ENCODE data around the gene TSKU.

Gene TSKU

DNA sequence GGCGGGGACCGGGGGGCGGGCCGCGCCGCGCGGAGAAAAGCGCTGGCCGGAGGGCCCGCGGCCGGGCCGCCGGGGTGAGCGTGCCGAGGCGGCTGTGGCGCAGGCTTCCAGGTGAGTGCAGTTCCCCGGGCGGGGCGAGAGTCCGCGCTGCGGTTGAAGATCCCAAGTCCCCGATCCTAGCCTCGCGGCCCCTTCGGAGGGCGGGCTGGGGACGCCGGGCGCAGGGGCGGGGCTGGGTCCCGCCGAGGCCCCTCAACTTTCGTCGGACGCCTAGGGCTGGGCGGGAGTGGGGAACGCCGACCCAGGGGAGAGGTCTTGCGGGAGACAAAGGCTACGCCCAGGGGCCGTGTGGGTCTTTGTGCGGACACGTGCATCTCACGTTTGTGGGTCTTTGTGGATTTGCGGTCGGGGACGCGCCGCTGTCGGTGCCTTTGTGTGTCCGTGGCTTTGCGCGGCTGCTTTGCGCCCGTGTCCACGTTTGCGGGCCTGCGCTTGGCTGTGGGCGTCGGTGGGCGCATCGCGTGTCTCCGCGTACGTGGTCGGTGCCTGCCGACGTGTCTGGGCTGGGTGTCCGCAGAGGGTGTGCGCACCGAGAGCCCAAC lies at the start of gene TSKU:
TSKU (plus strand) TSS at position 63 of the 602 bp plus-strand sequence. CDS start 12,261 bp downstream, outside the sequence.
- no peak for DNase-seq

DNA sequence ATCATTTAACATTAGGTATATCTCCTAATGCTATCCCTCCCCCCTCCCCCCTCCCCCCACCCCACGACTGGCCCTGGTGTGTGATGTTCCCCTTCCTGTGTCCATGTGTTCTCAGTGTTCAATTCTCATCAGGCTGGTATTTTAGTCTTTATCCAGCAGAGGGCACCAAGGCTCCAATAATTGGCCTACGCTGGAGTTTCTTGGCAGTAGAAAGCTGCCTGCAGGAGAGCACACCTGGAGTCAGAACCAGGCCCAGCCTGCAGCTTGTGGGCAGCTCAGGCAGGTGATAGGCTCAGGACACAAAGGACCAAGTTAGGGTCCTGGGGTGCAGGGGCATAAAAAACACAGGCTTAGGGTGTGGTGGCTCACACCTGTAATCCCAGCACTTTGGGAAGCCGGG lies 49.2 kb upstream of the TSKU start:
- DNase-seq, result peak; percentile 55

- no peak for DNase-seq
Observed at GRCh38 chr11:76734456-76735420, 48.4 kb upstream of the TSKU start.

DNA sequence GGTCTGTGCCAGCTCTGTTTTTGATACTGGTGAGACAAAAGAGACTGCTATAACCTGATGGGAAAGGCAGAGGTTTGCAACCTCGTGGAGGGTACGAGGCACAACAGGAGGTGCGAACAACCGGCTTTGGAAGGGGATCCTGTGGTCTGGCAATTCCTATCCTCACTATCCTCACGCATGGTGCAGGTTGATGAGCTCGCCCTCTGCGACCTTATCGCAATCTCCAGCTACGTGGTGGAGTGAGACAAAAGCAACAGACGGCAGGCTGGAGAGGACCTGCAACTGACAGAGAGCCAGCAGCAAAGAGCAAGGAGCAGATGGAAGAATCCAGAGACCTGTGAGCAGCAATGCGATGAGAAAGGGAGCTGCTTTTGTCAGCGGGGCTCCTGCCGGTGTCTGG lies 47.3 kb upstream of the TSKU start:
- no peak for DNase-seq

GRCh38 chr11:76736266-76736665 lies 46.9 kb upstream of the TSKU start:
- DNase-seq, result no peak

DNA sequence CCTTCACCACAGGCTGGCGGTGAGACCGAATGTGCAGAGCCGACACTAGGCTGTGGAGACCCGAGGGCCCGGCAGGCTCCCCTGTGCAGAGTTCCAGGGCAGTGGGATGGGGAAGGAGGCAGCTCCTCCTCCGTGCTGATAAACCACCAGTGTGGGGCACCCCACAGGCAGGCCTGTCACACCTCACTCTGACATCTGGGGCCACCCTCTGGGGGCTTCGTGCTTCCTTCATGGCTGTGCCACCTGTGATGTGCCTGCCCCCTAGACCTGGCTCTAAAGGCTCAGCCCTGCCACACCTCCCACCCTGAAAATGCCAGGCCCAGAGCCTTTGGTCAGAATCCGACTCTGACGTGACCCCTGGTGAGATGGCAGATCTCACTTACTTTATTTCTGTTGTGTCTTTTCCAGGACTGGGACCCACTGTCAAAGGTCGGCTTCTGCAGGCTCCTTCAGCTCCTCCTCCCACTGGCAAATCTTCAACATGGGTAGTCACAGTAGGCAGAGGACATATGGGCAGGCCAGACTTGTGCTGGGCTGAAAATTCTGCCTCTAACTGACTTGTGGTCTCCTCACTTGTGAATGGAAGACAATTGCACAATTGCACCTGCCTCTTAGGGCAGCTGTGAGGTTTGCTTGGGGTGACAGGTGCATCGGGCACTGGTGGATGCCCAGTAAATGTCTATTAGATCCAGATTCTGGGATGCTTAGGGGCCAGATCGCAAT lies 46.2 kb upstream of the TSKU start:
- DNase-seq, result no peak

GRCh38 chr11:76738618-76739240 lies 44.4 kb upstream of the TSKU start:
- DNase-seq, result no peak

DNA sequence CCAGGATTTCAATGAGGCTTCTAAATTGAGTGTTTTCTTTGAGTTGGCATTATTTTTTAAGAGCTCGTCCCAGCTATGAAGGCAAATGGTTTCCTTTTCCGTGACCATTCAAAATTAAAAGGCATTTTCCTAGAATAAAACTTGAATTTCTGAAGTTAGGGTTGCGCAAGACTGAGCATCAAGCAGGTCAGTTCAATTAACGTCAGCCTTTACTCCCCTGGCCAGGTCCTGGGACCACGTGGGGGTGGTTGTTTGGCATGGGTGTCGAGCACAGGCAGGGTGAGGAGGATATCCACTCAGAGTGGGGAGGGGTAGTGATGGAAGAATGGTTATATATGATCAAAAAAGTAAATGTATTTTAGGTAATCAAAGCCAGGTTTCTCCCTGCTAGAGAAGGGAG lies 43.4 kb upstream of the TSKU start:
- DNase-seq, result no peak

DNA sequence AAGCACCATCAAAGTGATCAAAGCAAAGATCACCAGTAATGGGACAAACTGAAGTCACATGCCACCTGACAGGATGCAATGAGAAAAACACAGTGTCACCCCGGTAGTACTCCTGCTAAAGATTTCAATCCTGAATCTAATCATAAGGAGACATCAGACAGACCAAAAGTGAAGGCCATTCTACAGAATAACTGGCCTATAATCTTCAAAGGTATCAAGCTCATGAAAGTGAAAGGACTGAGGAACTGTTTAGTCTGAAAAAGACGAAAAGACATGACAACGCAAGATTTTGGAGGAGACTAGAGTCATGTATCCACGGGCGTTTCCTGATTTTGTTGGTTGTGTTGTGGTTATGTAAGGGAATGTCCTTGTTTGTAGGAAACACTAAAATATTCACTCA lies 42.4 kb upstream of the TSKU start:
- DNase-seq, result no peak

GRCh38 chr11:76742902-76743301 lies 40.3 kb upstream of the TSKU start:
- DNase-seq, result no peak

DNA sequence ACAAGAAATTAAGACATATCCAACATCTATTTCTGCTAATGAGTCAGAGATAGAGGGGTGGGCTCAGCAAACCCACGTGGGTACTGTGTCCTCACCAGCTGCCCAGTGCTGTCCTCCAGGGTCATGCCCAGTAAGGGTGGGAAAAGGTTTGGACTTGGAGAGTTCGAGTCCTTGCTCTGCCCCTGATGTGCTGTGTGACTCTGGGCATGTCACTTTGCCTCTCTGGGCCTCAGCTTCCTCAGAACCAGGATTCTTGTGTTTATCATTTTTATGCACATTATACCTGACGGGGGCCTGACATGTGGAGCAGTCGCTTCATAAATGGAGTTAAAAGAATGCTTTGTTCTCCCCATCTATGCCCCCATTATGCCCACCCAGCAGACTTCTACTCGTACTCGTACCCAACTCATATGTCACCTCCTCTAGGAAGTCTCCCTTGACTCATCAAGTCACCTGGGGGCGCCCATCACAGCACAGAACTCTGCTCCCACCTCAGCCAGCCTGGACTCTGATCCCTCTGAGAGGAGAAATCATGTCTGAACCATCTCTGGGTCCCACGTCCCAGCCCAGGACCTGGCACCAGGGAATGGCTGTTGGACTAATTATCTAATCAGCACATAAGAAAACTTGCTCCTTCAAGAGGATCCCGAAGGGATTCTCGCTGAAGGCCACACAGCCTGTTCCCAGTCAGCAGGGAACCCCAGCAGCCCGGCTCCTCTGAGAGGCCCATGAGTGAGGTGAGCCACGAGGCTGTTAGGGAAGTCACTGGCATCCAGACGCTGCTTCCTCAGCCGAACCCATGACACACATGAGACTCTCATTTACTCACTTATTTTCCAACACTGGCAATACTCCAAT lies 38.7 kb upstream of the TSKU start:
- DNase-seq, result no peak

DNA sequence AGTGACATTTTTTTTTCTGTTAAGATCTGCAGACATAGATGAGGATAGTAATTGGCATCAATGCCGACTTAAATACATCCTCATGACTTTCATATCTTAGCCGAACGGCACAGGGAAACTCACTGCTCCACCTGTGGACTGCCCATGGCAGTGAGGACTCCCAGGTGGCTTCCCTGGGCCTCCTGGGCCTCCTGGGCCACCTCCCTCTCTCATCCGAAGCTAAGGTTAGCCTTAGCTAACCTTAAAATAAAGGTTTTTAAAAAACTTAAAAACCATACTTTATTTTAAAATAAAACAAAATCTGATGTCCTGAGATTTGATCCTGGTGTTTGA lies 38.1 kb upstream of the TSKU start:
- DNase-seq, result no peak

- no peak for DNase-seq
Observed at GRCh38 chr11:76745561-76746207, 37.5 kb upstream of the TSKU start.

- DNase-seq, result no peak
Observed at GRCh38 chr11:76747153-76747914, 35.8 kb upstream of the TSKU start.

DNA sequence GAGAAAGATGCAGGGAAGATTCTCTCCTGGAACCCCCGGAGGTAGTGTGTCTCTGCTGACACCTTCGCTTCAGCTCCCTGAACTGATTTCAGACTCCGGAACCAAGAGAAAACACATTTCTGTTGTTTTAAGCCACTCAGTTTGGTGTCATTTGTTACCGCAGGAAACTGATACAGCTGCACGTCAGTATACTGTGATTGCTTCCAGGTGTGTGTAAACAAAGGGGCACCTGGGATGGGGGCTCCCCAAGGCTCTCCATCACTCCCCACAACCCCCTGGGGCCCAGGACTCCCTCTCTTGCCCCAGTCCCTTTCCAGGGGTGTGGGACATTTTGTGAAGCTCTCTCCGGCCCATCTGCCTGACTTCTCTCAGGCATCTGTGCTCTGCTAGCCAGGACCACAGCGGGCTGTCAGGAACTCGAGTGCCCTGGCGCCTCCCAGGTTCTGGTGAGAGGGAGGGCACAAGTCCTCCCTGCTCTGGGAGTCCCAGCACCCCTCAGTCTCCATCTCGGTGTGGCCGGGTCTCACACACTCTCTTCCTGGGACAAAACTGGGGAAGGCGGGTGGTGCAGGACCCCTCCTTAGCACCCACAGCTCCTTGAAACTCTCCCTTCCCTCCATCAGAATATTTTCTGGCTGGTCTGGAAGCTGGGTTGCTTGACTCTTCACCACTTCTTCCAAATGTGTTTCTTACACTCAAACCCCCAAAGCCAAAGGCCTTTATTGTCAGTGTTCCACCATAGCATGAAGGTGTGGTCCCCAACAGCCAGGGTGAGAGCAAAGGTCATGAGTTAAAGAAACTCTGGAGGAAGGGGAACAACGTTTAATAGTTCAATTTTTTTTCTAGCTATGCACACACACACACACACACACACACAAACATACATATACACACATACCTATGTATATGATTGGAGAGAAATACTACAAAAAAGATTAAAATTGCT lies 35.0 kb upstream of the TSKU start:
- no peak for DNase-seq

DNA sequence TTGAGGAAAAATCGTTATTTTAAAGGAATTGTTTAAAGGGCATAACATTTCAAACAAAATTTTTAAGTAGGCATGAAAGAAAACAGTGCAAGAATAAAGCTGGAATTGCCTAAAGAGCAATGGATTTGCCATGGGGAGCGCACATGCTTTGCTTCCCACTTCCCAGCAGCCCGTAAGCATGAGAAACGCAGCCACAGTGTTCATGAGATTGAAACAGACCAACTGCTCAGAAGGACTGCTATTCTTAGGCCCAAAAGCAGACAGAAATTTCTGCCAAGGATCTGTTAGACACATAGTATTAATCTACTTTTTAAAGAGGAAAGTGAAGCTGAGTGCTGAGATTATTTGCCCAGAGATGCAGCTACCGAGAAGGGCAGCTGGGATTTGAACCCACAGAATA lies 34.2 kb upstream of the TSKU start:
- DNase-seq, result no peak

- DNase-seq, result no peak
Observed at GRCh38 chr11:76750067-76750466, 33.1 kb upstream of the TSKU start.

GRCh38 chr11:76750746-76751145 lies 32.4 kb upstream of the TSKU start:
- DNase-seq, result no peak

DNA sequence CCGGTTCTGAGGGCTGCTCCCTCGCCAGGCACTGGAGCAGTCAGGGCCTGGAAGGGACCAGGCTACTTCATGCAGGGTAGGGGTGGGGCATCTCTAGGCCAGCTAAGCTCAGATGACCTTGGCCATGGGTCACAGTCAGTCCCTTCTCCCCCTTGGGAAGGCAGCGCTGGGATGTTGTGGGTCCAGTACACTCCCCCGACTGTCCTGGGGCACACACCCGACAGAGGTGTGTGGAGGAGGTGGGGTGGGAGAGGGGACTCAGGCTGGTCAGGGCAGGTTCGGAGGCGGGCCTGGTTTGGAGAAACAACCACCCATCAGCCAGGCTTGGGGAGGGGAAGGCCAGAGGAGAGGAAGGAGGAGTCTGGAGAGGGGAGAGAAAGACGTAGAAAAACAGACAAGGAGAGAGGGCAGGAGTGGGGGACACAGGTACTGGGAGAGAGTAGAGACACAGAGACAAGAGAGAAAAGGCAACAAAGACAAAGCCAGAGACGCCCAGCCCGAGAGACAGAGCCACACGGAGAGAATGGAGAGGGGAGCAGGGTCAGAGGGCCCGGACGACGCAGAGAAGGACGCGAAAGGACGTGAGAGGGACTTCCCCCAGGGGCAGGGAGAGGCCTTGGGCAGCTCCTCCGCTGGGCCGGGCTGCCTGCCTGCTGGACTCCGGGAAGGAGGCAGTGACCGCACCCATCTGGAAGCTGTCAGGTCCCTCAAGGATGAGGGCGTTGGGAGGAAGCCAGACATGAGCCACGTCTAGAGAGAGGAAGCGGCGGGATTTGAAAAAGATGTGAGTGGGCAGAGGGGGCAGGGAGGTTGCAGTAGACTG lies 30.6 kb upstream of the TSKU start:
- no peak for DNase-seq
